H1 (cell line): Measurements from ENCODE around the gene MEFV. TPM values are rescaled to one million over a fixed set of nuclear protein-coding genes. Genes with fewer than 3 reads are reported as not detected.

Source experiments
- EP300 ChIP-seq, 2 experiments: IDR thresholded peaks; 1 replicate in 1 of 2; 2 replicates in 1 of 2; pipeline ENCODE4 v1.6.1; 2011 to 2012; ENCODE audit warnings: low read depth in 2 of 2, low read length in 2 of 2, mild to moderate bottlenecking in 2 of 2, borderline replicate concordance in 1 of 2, inconsistent platforms in 1 of 2, moderate library complexity in 1 of 2
- GABPA ChIP-seq: IDR thresholded peaks from 2 replicates; pipeline ENCODE4 v1.6.1; 2011; ENCODE audit warnings: mild to moderate bottlenecking, low read length, moderate library complexity, borderline replicate concordance; ENCODE audit not compliant: insufficient read depth
- KDM1A ChIP-seq: fragments of 200-600, 300-600 bp; sonication (generic); IDR thresholded peaks from 2 replicates; pipeline ENCODE4 v1.7.1; 2016; ENCODE audit warnings: mild to moderate bottlenecking, low read length, borderline replicate concordance
- POU5F1 ChIP-seq: IDR thresholded peaks from 2 replicates; pipeline ENCODE4 v1.6.1; 2011; ENCODE audit warnings: low read depth, mild to moderate bottlenecking, low read length, moderate library complexity
- SAP30 ChIP-seq: fragments of 300-600 bp; sonication (generic); IDR thresholded peaks from 2 replicates; pipeline ENCODE4 v1.7.1; 2012; ENCODE audit warnings: low read length, moderate library complexity, mild to moderate bottlenecking, inconsistent platforms; ENCODE audit not compliant: insufficient read depth, insufficient replicate concordance
- SIRT6 ChIP-seq: IDR thresholded peaks from one replicate; pipeline ENCODE4 v1.7.1; 2012; ENCODE audit warnings: low read length, inconsistent platforms
- TEAD4 ChIP-seq: IDR thresholded peaks from 2 replicates; pipeline ENCODE4 v1.6.1; 2012; ENCODE audit warnings: low read depth, low read length, inconsistent platforms, mixed read lengths
- polyA plus RNA-seq, 7 experiments: library from polyadenylated mRNA; depleted of rRNA in 3 of 7; stranded (reverse) in 5 of 7; unstranded in 2 of 7; fragments of >200 nt in 5 of 7; fragments of 200-250 nt in 2 of 7; gene quantifications; 1 replicate in 5 of 7; 2 replicates in 1 of 7; 4 replicates in 1 of 7; pipeline versions ENCODE4 v1.2.1 to v1.2.3, GENCODE V29; 2011 to 2013; ENCODE audit warnings: missing spikeins in 2 of 7, mixed read lengths in 2 of 7
- total RNA-seq: library from RNA; stranded (reverse); fragmentation: NEBNext Ultra II Directional; extraction: Animal tissue kit (Norgen Biotek cat#: 25700); gene quantifications from 2 replicates; pipeline ENCODE4 v1.2.1, GENCODE V29; 2021
- TF ChIP-seq, protein P1 (sequence below): fragments of 300-600 bp; sonication (generic); IDR thresholded peaks from 2 replicates; pipeline ENCODE4 v1.7.1; 2012; ENCODE audit warnings: low read length, moderate library complexity, mild to moderate bottlenecking, inconsistent platforms; ENCODE audit not compliant: insufficient replicate concordance
- TF ChIP-seq, protein P2 (sequence below): IDR thresholded peaks from 2 replicates; pipeline ENCODE4 v1.6.1; 2012; ENCODE audit warnings: inconsistent platforms

MEFV gene
- total and polyA plus RNA-seq, 2 of the 8 experiments (the other 6 are each of a cell fraction or from before 2014, with no cell fraction given) = 0.03 TPM; not detected in 1

DNA sequence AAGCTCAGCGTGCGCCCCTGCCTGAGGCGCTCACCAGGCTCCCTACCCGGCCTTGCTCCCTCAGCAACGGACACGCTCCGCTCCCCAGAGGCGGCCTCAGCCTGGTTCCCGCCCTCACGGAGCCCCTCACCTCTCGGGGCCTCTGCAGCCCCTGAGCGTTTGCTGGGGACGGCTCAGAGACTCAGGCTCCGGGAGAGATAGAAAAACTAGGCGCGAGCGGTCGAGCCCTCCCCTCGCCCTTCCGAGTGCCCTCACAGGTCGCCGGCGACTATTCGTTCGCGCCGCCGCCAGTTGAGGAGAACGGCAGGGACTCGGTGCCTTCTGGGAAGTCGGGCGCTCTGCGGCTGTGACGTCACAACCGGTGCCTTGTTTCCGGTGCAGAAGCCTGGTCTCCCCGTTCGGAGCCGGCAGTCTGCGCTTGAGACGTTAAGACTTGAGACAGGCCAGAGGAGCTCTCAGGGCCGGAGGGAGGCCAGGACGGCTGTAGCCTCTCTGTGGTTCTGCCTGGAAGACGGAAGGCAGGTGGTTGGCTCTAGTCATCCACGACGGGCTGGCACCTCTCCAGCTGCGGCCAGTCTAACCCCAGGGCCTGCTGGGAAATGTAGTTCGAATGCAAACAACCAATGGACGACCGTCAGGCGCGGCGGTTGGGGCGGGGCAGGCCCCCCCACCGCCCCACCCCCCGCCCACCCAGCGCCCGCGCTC, 21.4 kb downstream of the MEFV start, which contains the start of gene ZNF200 (continued):
- TF ChIP-seq, protein P1, sequence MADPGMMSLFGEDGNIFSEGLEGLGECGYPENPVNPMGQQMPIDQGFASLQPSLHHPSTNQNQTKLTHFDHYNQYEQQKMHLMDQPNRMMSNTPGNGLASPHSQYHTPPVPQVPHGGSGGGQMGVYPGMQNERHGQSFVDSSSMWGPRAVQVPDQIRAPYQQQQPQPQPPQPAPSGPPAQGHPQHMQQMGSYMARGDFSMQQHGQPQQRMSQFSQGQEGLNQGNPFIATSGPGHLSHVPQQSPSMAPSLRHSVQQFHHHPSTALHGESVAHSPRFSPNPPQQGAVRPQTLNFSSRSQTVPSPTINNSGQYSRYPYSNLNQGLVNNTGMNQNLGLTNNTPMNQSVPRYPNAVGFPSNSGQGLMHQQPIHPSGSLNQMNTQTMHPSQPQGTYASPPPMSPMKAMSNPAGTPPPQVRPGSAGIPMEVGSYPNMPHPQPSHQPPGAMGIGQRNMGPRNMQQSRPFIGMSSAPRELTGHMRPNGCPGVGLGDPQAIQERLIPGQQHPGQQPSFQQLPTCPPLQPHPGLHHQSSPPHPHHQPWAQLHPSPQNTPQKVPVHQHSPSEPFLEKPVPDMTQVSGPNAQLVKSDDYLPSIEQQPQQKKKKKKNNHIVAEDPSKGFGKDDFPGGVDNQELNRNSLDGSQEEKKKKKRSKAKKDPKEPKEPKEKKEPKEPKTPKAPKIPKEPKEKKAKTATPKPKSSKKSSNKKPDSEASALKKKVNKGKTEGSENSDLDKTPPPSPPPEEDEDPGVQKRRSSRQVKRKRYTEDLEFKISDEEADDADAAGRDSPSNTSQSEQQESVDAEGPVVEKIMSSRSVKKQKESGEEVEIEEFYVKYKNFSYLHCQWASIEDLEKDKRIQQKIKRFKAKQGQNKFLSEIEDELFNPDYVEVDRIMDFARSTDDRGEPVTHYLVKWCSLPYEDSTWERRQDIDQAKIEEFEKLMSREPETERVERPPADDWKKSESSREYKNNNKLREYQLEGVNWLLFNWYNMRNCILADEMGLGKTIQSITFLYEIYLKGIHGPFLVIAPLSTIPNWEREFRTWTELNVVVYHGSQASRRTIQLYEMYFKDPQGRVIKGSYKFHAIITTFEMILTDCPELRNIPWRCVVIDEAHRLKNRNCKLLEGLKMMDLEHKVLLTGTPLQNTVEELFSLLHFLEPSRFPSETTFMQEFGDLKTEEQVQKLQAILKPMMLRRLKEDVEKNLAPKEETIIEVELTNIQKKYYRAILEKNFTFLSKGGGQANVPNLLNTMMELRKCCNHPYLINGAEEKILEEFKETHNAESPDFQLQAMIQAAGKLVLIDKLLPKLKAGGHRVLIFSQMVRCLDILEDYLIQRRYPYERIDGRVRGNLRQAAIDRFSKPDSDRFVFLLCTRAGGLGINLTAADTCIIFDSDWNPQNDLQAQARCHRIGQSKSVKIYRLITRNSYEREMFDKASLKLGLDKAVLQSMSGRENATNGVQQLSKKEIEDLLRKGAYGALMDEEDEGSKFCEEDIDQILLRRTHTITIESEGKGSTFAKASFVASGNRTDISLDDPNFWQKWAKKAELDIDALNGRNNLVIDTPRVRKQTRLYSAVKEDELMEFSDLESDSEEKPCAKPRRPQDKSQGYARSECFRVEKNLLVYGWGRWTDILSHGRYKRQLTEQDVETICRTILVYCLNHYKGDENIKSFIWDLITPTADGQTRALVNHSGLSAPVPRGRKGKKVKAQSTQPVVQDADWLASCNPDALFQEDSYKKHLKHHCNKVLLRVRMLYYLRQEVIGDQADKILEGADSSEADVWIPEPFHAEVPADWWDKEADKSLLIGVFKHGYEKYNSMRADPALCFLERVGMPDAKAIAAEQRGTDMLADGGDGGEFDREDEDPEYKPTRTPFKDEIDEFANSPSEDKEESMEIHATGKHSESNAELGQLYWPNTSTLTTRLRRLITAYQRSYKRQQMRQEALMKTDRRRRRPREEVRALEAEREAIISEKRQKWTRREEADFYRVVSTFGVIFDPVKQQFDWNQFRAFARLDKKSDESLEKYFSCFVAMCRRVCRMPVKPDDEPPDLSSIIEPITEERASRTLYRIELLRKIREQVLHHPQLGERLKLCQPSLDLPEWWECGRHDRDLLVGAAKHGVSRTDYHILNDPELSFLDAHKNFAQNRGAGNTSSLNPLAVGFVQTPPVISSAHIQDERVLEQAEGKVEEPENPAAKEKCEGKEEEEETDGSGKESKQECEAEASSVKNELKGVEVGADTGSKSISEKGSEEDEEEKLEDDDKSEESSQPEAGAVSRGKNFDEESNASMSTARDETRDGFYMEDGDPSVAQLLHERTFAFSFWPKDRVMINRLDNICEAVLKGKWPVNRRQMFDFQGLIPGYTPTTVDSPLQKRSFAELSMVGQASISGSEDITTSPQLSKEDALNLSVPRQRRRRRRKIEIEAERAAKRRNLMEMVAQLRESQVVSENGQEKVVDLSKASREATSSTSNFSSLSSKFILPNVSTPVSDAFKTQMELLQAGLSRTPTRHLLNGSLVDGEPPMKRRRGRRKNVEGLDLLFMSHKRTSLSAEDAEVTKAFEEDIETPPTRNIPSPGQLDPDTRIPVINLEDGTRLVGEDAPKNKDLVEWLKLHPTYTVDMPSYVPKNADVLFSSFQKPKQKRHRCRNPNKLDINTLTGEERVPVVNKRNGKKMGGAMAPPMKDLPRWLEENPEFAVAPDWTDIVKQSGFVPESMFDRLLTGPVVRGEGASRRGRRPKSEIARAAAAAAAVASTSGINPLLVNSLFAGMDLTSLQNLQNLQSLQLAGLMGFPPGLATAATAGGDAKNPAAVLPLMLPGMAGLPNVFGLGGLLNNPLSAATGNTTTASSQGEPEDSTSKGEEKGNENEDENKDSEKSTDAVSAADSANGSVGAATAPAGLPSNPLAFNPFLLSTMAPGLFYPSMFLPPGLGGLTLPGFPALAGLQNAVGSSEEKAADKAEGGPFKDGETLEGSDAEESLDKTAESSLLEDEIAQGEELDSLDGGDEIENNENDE = no peak
- peak; percentile 89 for TF ChIP-seq GABPA
- TF ChIP-seq TEAD4 = no peak
- TF ChIP-seq EP300 (IDR thresholded peaks at IDR 0.05; ENCODE audit: borderline replicate concordance in 1 of 2, low read depth in 2 of 2, low read length in 2 of 2) = no peak
- TF ChIP-seq KDM1A = no peak
- TF ChIP-seq SIRT6 = no peak
- TF ChIP-seq POU5F1 = no peak
- TF ChIP-seq, protein P2, sequence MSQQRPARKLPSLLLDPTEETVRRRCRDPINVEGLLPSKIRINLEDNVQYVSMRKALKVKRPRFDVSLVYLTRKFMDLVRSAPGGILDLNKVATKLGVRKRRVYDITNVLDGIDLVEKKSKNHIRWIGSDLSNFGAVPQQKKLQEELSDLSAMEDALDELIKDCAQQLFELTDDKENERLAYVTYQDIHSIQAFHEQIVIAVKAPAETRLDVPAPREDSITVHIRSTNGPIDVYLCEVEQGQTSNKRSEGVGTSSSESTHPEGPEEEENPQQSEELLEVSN = peak; percentile 57
- peak; percentile 83 for TF ChIP-seq SAP30
